HepG2 (cell line): ENCODE results near the gene SAMD14. TPM values are rescaled to one million over a fixed set of nuclear protein-coding genes. Genes with fewer than 3 reads are reported as not detected.

Experiments
- ATAC-seq: fragments of 200-7000 bp; cut with Tn5 transposase; 3 replicates; pipeline ENCODE4 v1.9.1; 2020; ENCODE audit warnings: mild to moderate bottlenecking, moderate library complexity
- BruUV-seq: library from RNA; stranded (reverse); fragments of 400-500 nt; replicated peaks from 2 replicates; lab custom pipeline; 2021; lab: Mats Ljungman, UMichigan
- CTCF ChIA-PET: fragments of 300-600 bp; formaldehyde crosslinking; extraction: SDS; loops from one replicate; lab custom pipeline; 2021; ENCODE audit warnings: low total read pairs, inconsistent platforms, low intra/inter-chr PET ratio; lab: Yijun Ruan, JAX
- POLR2A ChIA-PET: fragments of 350-600 bp; sonication (Branson Sonifier 250); formaldehyde crosslinking; loops from one replicate; lab custom pipeline; 2020; ENCODE audit warnings: antibody characterized with exemption, inconsistent platforms; lab: Yijun Ruan, JAX
- DNase-seq: peaks from one replicate; pipeline ENCODE4 v3.0.0-alpha.2; 2015; ENCODE audit warnings: low spot score
- FAIRE-seq: peaks from 3 replicates; lab custom pipeline; 2011; peaks lifted over from hg19 to GRCh38; lab: Jason Lieb, UNC
- H2AFZ ChIP-seq: one replicate; pipeline ENCODE4 v1.6.1; 2011; ENCODE audit warnings: low read length, inconsistent platforms
- H3K27ac ChIP-seq: fragments of 300-600 bp; 3 replicates; pipeline ENCODE4 v1.8.0; 2011; ENCODE audit warnings: mixed run types, mild to moderate bottlenecking, mixed read lengths, low read length, inconsistent platforms; ENCODE audit not compliant: insufficient read depth; ENCODE audit errors: extremely low read length
- H3K27me3 ChIP-seq, 2 experiments: fragments of 200-600 bp in 1 of 2; 2 replicates in 1 of 2; 3 replicates in 1 of 2; pipeline versions ENCODE4 v1.6.0 to v1.8.0; 2011; ENCODE audit warnings: low read length in 2 of 2, mild to moderate bottlenecking in 2 of 2, moderate library complexity in 2 of 2, inconsistent platforms in 1 of 2; ENCODE audit not compliant: insufficient read depth in 2 of 2, control insufficient read depth in 1 of 2
- H3K36me3 ChIP-seq, 2 experiments: fragments of 200-600 bp in 1 of 2; replicated peaks in 1 of 2; 2 replicates in 1 of 2; 3 replicates in 1 of 2; pipeline versions ENCODE4 v1.5.1 to v1.8.0; 2011; ENCODE audit warnings: low read length in 2 of 2, inconsistent platforms in 1 of 2; ENCODE audit not compliant: insufficient read depth in 2 of 2, control insufficient read depth in 1 of 2
- H3K4me1 ChIP-seq: 2 replicates; pipeline ENCODE4 v1.5.1; 2012; ENCODE audit warnings: low read length, inconsistent platforms; ENCODE audit not compliant: insufficient read depth
- H3K4me2 ChIP-seq: 2 replicates; pipeline ENCODE4 v1.6.0; 2011; ENCODE audit warnings: low read depth, low read length, inconsistent platforms
- H3K4me3 ChIP-seq, 3 experiments: fragments of 200-600 bp in 1 of 3; sonication (generic), shearing (Covaris generic) in 1 of 3; replicated peaks in 1 of 3; 2 replicates each; pipeline ENCODE4 v1.5.1; 2011 to 2016; ENCODE audit warnings: low read length in 3 of 3, inconsistent platforms in 2 of 3, low read depth in 2 of 3, mild to moderate bottlenecking in 2 of 3, control low read depth in 1 of 3, mixed read lengths in 1 of 3; ENCODE audit not compliant: insufficient read depth in 1 of 3
- H3K79me2 ChIP-seq: one replicate; pipeline ENCODE4 v1.6.1; 2011; ENCODE audit warnings: low read length, inconsistent platforms; ENCODE audit not compliant: insufficient read depth
- H3K9ac ChIP-seq: 2 replicates; pipeline ENCODE4 v1.6.0; 2011; ENCODE audit warnings: mild to moderate bottlenecking, low read depth, low read length, inconsistent platforms; ENCODE audit not compliant: insufficient read depth
- H3K9me3 ChIP-seq: 2 replicates; pipeline ENCODE4 v1.5.1; 2012; ENCODE audit warnings: mild to moderate bottlenecking, low read length
- H4K20me1 ChIP-seq: 2 replicates; pipeline ENCODE4 v1.6.0; 2011; ENCODE audit warnings: inconsistent platforms, mild to moderate bottlenecking, low read length, moderate library complexity; ENCODE audit not compliant: insufficient read depth
- NFAT5 ChIP-seq: sonication (generic); formaldehyde crosslinking; IDR thresholded peaks from 2 replicates; pipeline ENCODE4 v1.4.0; 2020; ENCODE audit warnings: missing genetic modification reagents
- NFKBIZ ChIP-seq: IDR thresholded peaks from 2 replicates; pipeline ENCODE4 v1.6.1; 2018; ENCODE audit warnings: missing genetic modification reagents, missing compliant biosample characterization
- SRY ChIP-seq: sonication (generic); formaldehyde crosslinking; IDR thresholded peaks from 2 replicates; pipeline ENCODE4 v1.8.0; 2022; ENCODE audit warnings: mild to moderate bottlenecking, missing genetic modification reagents
- ZBTB39 ChIP-seq: sonication (generic); formaldehyde crosslinking; IDR thresholded peaks from 2 replicates; pipeline ENCODE4 v1.5.0; 2020; ENCODE audit warnings: missing genetic modification reagents
- ZNF382 ChIP-seq: sonication (generic); formaldehyde crosslinking; IDR thresholded peaks from 2 replicates; pipeline ENCODE4 v1.5.0; 2020; ENCODE audit warnings: missing genetic modification reagents, mild to moderate bottlenecking, borderline replicate concordance
- ZNF850 ChIP-seq: sonication (generic); formaldehyde crosslinking; conservative IDR thresholded peaks from 2 replicates; pipeline ENCODE4 v1.9.0; 2021; ENCODE audit warnings: mild to moderate bottlenecking, missing genetic modification reagents
- WGBS: methylation state at CpG from one replicate; pipeline ENCODE4 v1.1.6; 2017; ENCODE audit warnings: low lambda C conversion rate; 5-methylcytosine and 5-hydroxymethylcytosine counted together
- in situ Hi-C: cut with HindIII; loops from 2 replicates; pipeline ENCODE4 v1.10.0; 2017; ENCODE audit warnings: low pct_unique_long_range_greater_than_20kb; ENCODE audit not compliant: extremely low pct_ligation_motif_present
- intact Hi-C: fragments of 100-400 bp; cut with micrococcal nuclease; formaldehyde crosslinking; loops from one replicate; pipeline ENCODE4 v1.10.0; 2022; ENCODE audit not compliant: unreplicated experiment
- polyA plus RNA-seq, 8 experiments: library from polyadenylated mRNA; depleted of rRNA in 3 of 8; stranded (reverse) in 7 of 8; unstranded in 1 of 8; fragments of >200 nt; fragmentation: Illumina TruSeq in 4 of 8; extraction: Trizol in 4 of 8; gene quantifications; 2 replicates each; pipeline versions ENCODE4 v1.2.1 to v1.2.3, GENCODE V29; 2011 to 2016; ENCODE audit warnings: low read depth in 4 of 8, missing spikeins in 1 of 8, mixed read lengths in 1 of 8; ENCODE audit not compliant: insufficient read depth in 1 of 8
- total RNA-seq, 5 experiments: library from RNA; depleted of rRNA; stranded (reverse); fragments of >200 nt; fragmentation: Illumina TruSeq; extraction: Trizol; gene quantifications; 2 replicates each; pipeline ENCODE4 v1.2.3, GENCODE V29; 2016; ENCODE audit warnings: low read depth in 1 of 5

Gene SAMD14
- total and polyA plus RNA-seq, 2 of the 13 experiments (the other 11 are each of a cell fraction or from before 2014, with no cell fraction given), result 0.07 to 0.22 TPM

- in situ Hi-C loops, result no loop called here
- Histone ChIP-seq H3K79me2 (no peaks in the 10 kb centered on the region), H3K9me3 (no peaks in the 10 kb centered on the region), H2AFZ (no peak overlapping the region), H4K20me1 (no peaks in the 10 kb centered on the region; the same call in 1 of the 2 replicates), H3K27me3 (peaks cover 2 to 4% of the 10 kb centered on the region in 2 experiments; a peak in 3 of 5 replicates), H3K9ac (no peak overlapping the region), H3K4me2 (no peak overlapping the region), H3K4me3 (no peak overlapping the region), H3K36me3 (peaks cover 28% of the 10 kb centered on the region in 2 experiments; a peak in 4 of 5 replicates), H3K4me1 (peaks cover 45% of the 10 kb centered on the region), H3K27ac (no peak overlapping the region)
- 85% methylated on average over 16 of the region's 16 CpGs for WGBS
- ATAC-seq (no peak), FAIRE-seq (no peak), DNase-seq (no peak)
- BruUV-seq, result TSS peak; percentile 59
- ChIA-PET POLR2A (no interaction called here), CTCF (no interaction called here)
- no peak for TF ChIP-seq ZNF850
- no peak for TF ChIP-seq ZBTB39 (CRISPR knock-in tag)
- no peak for TF ChIP-seq SRY (CRISPR knock-in tag)
- TF ChIP-seq NFKBIZ, result no peak
- no peak for TF ChIP-seq ZNF382 (CRISPR knock-in tag)
- no peak for TF ChIP-seq NFAT5 (CRISPR knock-in tag)
- intact Hi-C loops, result no loop called here
Observed at GRCh38 chr17:50134206-50135110, 4.5 kb upstream of the SAMD14 start.
